Glutamatergic neuron (in vitro differentiated cells): ENCODE measurements around the gene RDX. TPM values are rescaled to one million over a fixed set of nuclear protein-coding genes. Genes with fewer than 3 reads are reported as not detected.
"Not testable (repeated sequence)": the region's sequence is repeated elsewhere in the genome, so short reads cannot be mapped to it uniquely, and the experiment has no call there.

Experiments used
- DNase-seq: peaks from one replicate; pipeline ENCODE4 v3.0.0; 2022
- H3K27ac Mint-ChIP-seq: one replicate; pipeline ENCODE4 v1.8.0; 2020; ENCODE audit warnings: mild to moderate bottlenecking, mixed read lengths, inconsistent platforms; ENCODE audit not compliant: unreplicated experiment
- H3K27me3 Mint-ChIP-seq: one replicate; pipeline ENCODE4 v1.8.0; 2020; ENCODE audit warnings: mild to moderate bottlenecking, moderate library complexity, mixed read lengths, inconsistent platforms; ENCODE audit not compliant: unreplicated experiment
- H3K36me3 Mint-ChIP-seq: one replicate; pipeline ENCODE4 v1.8.0; 2020; ENCODE audit warnings: mild to moderate bottlenecking, mixed read lengths, inconsistent platforms; ENCODE audit not compliant: unreplicated experiment
- H3K4me1 Mint-ChIP-seq: one replicate; pipeline ENCODE4 v1.8.0; 2020; ENCODE audit warnings: mild to moderate bottlenecking, low read depth, mixed read lengths, inconsistent platforms; ENCODE audit not compliant: unreplicated experiment
- H3K4me3 Mint-ChIP-seq: one replicate; pipeline ENCODE4 v1.8.0; 2020; ENCODE audit warnings: mild to moderate bottlenecking, mixed read lengths, inconsistent platforms; ENCODE audit not compliant: unreplicated experiment
- H3K9me3 Mint-ChIP-seq: one replicate; pipeline ENCODE4 v1.8.0; 2020; ENCODE audit warnings: mild to moderate bottlenecking, moderate library complexity, mixed read lengths, inconsistent platforms; ENCODE audit not compliant: unreplicated experiment
- total RNA-seq: library from RNA; stranded (reverse); fragmentation: NEBNext Ultra II Directional; extraction: Animal tissue kit (Norgen Biotek cat#: 25700); gene quantifications from one replicate; pipeline ENCODE4 v1.2.1, GENCODE V29; 2021; ENCODE audit not compliant: unreplicated experiment
- TF ChIP-seq, protein P1 (sequence below): fragments of 200-600 bp; sonication (generic); IDR thresholded peaks from one replicate; pipeline ENCODE4 v1.5.0; 2021; ENCODE audit not compliant: partially characterized antibody, unreplicated experiment

Gene RDX
- total RNA-seq, 1 donor from 2014 or later, result 71.7 TPM

DNA sequence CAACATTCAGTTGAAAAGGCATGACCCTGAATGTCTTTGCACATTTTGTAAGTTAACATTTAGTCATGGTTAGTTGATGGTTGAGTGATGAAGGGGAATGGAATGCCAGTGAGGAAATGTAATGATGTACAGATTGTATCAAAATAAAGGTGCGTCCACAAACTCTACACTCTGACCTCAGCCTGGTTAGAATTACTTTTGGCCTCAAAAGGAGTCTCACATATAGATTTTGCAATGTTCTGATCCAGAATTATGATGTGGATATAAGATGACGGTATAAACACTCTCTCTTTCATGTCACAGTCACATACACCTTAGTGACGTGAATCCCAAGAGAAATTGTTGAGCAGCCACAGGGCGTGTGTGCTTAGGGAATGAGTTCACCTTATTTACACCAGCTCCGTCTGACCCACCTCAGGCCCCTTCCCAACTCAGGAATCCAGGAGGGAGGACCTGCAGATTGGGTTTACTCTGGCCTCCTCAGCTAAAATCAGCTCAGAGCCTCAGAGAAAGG, 100.1 kb downstream of the RDX start:
- Mint-ChIP-seq H3K27me3 (peaks cover 2% of the 10 kb centered on the region), H3K27ac (no peak overlapping the region)

DNA sequence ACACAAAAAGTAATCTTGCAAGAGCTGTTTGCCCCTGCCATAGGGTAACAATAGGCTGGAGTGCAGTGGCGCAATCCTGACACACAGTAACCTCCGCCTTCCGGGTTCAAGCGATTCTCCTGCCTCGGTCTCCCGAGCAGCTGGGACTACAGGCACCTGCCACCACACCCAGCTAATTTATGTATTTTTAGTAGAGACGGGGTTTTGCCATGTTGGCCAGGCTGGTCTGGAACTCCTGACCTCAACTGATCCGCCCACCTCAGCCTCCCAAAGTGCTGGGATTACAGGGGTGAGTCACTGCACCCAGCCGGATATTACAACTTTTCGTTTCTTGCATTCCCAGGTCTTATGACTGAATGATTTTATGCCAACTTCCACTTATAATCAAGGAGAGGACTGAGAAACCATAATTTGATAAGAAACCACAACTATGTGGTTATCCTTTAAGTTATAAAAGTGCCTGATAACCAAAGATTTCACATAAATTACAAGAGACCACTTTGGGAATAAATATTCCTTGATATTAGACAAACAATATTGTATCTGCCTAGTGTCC, 102.1 kb downstream of the RDX start:
- not testable (repeated sequence) for H3K4me3 Mint-ChIP-seq, H3K9me3 Mint-ChIP-seq, H3K4me1 Mint-ChIP-seq, H3K27ac Mint-ChIP-seq, H3K27me3 Mint-ChIP-seq, H3K36me3 Mint-ChIP-seq, DNase-seq

More for the DNA sequence above, 100.1 kb downstream of the RDX start:
- H3K4me1 Mint-ChIP-seq, result no peaks in the 10 kb centered on the region
- no peaks in the 10 kb centered on the region for H3K9me3 Mint-ChIP-seq
- H3K36me3 Mint-ChIP-seq, result no peaks in the 10 kb centered on the region
- TF ChIP-seq, protein P1, sequence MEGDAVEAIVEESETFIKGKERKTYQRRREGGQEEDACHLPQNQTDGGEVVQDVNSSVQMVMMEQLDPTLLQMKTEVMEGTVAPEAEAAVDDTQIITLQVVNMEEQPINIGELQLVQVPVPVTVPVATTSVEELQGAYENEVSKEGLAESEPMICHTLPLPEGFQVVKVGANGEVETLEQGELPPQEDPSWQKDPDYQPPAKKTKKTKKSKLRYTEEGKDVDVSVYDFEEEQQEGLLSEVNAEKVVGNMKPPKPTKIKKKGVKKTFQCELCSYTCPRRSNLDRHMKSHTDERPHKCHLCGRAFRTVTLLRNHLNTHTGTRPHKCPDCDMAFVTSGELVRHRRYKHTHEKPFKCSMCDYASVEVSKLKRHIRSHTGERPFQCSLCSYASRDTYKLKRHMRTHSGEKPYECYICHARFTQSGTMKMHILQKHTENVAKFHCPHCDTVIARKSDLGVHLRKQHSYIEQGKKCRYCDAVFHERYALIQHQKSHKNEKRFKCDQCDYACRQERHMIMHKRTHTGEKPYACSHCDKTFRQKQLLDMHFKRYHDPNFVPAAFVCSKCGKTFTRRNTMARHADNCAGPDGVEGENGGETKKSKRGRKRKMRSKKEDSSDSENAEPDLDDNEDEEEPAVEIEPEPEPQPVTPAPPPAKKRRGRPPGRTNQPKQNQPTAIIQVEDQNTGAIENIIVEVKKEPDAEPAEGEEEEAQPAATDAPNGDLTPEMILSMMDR, result no peak
- H3K4me3 Mint-ChIP-seq, result no peak overlapping the region
- no peak for DNase-seq

DNA sequence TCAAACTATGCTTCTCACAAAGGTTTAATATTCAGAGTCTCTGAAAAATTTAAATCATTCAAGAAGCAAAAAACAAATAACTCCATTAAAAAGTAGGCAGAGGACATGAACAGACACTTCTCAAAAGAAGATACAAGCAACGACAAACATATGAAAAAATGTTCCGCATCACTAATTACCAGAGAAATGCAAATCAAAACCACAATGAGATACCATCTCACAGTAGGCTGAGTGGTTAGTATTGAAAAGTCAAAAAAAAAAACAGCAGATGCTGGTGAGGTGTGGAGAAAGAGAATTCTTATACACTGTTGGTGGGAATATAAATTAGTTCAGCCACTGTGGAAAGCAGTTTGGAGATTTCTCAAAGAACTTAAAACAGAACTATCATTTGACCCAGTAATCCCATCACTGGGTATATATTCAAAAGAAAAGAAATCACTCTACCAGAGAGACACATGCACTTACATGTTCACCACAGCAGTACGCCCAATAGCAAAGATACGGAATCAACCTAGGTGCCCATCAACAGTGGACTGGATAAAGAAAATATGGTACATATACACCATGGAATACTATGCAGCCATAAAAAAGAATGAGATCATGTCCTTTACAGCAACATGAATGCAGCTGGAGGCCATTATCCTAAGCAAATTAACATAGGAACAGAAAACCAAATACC, 103.7 kb downstream of the RDX start:
- H3K9me3 Mint-ChIP-seq, H3K36me3 Mint-ChIP-seq, H3K27ac Mint-ChIP-seq, H3K27me3 Mint-ChIP-seq, H3K4me1 Mint-ChIP-seq, DNase-seq, H3K4me3 Mint-ChIP-seq: not testable (repeated sequence)

DNA sequence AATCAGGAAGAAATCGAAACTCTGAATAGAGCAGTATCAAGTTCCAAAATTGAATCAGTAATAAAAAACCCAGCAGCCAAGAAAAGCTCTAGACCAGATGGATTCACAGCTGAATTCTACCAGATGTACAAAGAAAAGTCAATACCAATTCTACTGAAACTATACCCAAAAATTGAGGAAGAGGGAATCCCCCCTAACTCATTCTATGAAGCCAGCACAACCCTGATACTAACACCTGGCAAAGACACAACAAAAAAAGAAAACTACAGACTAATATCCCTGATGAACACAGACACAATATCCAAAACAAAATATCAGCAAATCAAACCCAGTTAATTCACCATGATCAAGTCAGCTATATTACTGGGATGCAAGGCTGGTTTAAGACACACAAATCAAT, 105.5 kb downstream of the RDX start:
- no peak overlapping the region for H3K4me3 Mint-ChIP-seq
- H3K4me1 Mint-ChIP-seq, result no peaks in the 10 kb centered on the region
- TF ChIP-seq, protein P1, result no peak
- H3K9me3 Mint-ChIP-seq, result no peaks in the 10 kb centered on the region
- no peak for DNase-seq
- peaks cover 4% of the 10 kb centered on the region for H3K27me3 Mint-ChIP-seq
- H3K36me3 Mint-ChIP-seq, result no peaks in the 10 kb centered on the region
- no peak overlapping the region for H3K27ac Mint-ChIP-seq

DNA sequence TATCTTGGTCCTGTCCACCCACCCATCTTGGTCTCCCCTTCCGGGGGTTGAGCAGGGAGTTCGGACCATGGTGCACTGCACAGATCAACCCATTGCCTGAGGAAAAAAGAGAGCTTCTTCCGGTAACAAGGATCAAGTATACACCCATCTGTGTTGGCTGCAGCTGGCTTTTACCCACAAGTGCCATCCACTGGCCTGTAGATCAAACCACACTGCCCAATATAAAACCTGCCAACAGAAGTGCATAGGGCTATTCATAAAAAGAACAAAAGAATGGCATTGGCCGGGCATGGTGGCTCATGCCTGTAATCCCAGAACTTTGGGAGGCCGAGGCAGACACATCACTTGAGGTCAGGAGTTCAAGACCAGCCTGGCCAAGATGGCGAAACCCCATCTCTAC, 108.7 kb downstream of the RDX start:
- DNase-seq, result no peak

More for the DNA sequence above, 108.7 kb downstream of the RDX start:
- peaks cover 16% of the 10 kb centered on the region for H3K4me1 Mint-ChIP-seq
- H3K36me3 Mint-ChIP-seq, result no peaks in the 10 kb centered on the region
- H3K27me3 Mint-ChIP-seq, result peaks cover 6% of the 10 kb centered on the region
- H3K27ac Mint-ChIP-seq, result no peak overlapping the region
- TF ChIP-seq, protein P1, result no peak
- H3K9me3 Mint-ChIP-seq, result no peaks in the 10 kb centered on the region
- H3K4me3 Mint-ChIP-seq, result no peak overlapping the region
